Measurements from ENCODE around the gene AP5Z1. TPM values are rescaled to one million over a fixed set of nuclear protein-coding genes. Genes with fewer than 3 reads are reported as not detected.

AP5Z1 gene
- polyA plus RNA-seq, 1 donor: 20.0 TPM

DNA sequence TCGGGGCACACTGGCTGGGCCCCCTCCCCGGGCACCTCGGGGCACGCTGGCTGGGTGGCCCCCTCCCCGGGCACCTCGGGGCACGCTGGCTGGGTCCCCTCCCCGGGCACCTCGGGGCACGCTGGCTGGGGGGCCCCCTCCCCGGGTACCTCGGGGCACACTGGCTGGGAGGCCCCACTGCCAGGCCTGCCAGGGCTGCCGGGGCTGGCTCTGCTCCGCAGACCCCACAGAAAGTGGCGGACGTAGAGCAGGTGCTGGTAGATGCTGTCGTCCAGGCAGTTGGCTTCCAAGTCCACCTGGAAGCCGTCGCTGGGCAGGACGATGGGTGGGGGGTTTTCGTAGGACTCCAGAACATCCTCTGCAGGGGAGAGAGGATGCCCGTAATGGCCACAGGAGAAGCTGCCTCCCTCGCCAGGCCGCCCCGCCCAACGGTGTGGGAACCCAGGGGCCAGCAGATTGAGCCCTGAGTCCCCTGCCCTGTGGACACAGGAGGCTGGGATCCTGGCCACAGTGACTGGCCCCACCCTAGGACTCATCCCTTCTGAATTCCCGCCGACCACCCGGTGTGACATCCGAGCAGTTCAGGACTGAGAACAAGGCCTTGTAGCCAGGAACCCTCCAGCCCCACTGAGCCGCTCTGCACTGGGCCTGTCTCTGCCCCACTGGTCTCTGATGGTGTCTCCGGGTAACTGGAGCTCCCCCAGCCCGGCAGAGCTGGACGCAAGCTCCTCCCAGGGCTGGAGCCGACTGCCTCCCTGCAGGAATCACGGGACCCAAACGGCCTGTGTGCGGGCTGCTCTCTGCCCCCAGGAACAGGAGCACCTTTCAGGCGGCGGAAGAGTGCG, 28.2 kb downstream of the AP5Z1 start:
- no peak for DNase-seq

DNA sequence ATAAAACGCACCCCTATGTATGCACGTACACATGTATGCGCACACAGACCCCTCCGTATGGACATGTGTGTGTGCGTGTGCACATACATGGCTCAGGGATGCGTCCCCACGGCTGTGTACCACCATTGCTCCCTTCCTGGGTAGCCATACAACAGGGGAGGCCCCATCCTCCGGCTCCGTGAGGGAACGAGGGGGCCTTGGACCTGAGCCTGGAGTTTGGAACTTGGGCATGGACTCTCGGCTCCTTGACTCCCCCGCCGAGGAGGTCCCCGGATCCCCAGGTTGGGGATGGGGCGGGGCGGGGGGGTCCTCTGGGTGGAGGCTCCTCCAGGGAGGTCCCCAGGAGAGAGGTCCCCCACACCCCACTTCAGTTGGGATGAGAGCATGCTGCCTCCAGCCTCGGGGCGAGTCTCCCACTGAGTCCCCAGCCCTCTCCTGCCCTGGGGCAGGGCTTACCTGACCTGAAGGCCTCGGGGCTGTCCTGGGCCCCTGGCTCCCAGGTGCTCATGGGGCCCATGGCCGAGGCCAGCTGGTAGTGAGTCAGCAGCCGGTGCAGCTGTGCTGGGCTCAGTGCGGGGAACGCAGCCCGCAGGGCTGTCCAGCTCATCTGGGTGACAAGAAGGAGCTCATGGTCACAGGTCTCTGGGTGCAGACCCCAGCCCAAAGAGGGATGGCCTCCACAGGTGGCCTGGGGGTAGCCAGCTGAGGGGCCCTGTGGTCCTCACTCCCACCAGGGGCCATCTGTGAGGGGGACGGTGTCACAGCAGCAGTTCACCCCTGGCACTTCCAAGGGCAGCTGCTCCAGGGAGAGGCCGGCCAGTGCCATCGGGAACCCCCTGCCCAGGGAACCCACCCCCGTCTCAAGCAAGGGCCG, 29.9 kb downstream of the AP5Z1 start:
- no peak for DNase-seq

DNA sequence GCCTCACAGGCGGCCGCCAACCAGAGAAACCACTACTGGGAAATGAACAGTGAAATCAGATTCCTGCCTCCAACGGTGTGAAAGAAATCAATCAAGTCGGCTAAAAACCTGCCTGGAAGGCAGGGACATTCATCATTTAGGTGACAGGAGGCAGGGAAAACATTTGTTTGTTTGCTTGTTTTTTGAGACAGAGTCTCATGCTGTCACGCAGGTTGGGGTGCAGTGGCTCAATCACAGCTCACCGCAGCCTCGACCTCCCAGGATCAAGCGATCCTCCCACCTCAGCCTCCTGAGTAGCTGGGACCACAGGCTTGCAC, 30.5 kb downstream of the AP5Z1 start:
- DNase-seq: no peak

DNA sequence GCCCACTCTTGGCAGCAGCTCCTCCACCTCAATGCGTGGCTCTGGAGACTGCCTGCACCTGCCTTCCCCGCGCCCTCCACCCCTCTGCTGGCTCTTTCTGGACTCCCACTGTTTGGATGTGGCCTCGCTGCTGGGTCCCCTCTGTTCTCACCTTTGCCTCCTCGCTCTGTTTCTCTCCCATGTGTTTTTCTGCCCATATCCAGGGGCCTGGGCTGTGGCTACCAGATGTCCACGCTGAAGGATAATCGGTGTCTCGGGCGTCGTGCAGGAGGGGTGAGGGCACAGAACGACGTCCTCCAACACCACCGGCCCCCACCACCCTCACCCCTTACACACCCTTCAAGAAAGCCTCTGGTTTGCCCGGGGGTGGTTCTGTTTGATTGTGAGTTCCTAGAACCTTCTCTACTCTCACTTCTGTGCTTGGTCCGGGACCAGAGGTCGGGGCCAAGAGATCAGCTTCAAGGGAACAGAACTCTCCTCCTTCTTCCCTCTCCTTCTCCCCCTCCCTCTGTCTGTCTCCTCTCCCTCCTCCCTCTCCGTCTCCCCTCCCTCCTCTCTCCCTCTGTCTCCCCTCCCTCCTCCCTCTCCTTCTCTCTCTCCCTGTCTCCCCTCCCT, 31.7 kb downstream of the AP5Z1 start:
- no peak for DNase-seq

DNA sequence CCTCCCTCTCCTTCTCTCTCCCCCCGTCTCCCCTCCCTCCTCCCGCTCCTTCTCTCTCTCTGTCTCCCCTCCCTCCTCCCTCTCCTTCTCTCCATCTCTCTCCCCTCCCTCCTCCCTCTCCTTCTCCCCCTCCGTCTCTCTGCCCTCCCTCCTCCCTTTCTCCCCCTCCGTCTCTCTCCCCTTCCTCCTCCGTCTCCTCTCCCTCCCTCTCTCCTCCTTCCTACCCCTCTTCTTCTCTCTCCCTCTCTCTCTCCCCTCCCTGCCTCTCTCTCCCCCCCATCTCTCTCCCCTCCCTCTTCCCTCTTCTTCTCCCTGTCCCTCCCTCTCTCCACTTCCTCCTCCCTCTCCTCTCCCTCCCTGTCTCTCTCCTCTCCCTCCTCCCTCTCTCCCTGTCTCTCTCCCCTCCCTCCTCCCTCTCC, 32.2 kb downstream of the AP5Z1 start:
- no peak for DNase-seq

DNA sequence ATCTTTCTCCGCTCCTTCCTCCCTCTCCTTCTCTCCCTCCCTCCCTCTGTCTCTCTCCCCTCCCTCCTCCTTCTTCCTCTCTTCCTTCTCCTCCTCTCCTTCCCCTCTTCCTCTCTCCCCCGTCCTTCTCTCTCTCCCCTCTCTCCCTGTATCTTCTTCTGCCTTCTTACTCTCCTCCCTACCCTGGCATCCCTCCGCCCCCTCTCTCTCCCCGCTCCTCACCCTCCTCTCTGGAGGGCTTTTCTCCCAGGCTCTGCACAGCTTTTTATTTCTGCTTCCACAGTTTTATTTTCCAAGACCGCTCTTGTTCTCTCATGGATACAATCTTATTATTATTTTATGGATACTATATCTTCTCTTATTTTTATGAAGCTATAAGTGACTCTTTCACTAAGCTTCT, 32.6 kb downstream of the AP5Z1 start:
- DNase-seq: no peak

DNA sequence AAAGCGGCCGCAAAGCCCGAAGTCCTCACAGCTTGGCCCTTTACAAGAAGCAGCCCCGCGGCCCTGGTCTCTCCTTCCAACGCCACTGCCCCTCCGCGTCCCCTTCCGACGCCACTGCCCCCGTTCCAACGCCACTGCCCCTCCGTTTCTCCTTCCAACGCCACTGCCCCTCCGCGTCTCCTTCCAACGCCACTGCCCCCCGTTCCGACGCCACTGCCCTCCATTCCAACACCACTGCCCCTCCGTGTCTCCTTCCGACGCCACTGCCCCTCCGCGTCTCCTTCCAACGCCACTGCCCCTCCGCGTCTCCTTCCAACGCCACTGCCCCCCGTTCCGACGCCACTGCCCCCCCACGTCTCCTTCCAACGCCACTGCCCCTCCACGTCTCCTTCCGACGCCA, 33.1 kb downstream of the AP5Z1 start:
- no peak for DNase-seq

DNA sequence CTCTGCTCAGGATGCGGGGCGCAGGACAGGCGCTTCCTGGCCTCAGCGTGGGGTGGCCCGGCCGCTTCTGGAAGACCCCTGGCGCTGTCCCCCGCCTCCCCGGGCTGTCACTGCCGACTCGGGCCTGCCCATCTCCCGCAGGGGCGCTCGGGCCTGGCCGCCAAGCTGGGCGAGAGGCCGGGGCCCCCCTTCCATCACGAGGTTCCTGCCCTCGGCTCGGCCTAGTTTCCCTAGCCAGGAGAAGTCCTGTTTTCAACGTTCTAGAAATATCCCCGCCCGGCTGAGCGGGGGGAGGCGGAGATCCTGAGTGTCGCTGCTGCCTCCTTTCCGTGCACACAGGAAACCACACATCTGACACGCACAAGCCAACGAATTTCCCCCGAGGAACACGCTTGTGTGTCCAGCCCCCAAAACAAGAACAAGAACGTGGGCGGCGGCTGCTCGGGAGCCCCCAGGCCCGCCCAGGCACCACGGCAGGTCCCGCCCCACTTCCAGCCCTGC, 33.7 kb downstream of the AP5Z1 start:
- DNase-seq: no peak

DNA sequence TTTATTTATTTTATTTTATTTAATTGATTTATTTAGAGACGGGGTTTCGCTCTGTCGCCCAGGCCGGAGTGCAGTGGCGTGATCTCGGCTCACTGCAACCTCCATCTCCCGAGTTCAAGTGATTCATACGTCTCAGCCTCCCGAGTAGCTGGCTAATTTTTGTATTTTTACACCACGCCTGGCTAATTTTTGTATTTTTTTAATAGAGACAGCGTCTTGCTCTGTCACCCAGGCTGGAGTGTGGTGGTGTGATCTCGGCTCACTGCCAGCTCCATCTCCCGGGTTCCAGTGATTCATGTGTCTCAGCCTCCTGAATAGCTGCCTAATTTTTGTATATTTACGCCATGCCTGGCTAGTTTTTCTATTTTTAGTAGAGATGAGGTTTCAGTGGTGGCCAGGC, 34.2 kb downstream of the AP5Z1 start:
- no peak for DNase-seq

DNA sequence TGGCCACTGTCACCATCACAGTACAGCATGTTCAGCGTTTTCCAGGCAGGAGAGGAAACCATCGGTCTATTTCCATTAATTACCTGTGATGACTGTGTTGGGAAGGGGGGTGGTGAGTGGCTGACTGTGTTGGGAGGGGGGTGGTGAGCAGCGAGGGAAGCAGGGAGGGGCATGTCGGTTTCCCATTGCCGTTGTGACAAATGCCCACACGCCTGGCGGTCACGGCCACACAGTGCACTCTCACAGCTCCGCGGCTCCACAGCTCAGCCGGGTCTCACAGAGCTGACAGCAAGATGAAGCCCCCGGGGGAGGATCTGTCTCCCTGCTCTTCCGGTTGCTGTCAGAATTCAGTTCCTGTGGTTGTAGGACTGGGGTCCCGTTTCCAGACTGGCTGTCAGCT, 39.0 kb downstream of the AP5Z1 start:
- no peak for DNase-seq

DNA sequence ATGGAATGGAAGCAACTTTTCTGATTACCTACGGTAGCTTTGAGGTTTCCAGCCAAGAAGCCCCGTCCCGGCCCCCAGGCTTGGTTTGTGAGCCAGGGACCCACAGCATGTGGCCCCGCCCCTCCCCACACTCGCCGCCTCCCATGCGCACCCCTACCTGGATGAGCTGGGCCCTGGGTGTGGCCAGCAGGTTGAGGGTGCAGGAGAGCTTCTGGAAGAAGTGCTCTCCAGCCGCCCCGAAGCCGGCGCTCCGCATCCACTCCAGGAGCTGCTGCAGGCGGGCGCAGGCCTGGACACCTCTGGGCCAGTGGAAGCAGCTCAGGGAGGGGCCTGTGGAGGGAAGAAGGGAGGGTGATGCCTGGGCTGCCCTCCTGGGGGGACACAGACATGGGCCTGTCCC, 39.7 kb downstream of the AP5Z1 start:
- DNase-seq: no peak

DNA sequence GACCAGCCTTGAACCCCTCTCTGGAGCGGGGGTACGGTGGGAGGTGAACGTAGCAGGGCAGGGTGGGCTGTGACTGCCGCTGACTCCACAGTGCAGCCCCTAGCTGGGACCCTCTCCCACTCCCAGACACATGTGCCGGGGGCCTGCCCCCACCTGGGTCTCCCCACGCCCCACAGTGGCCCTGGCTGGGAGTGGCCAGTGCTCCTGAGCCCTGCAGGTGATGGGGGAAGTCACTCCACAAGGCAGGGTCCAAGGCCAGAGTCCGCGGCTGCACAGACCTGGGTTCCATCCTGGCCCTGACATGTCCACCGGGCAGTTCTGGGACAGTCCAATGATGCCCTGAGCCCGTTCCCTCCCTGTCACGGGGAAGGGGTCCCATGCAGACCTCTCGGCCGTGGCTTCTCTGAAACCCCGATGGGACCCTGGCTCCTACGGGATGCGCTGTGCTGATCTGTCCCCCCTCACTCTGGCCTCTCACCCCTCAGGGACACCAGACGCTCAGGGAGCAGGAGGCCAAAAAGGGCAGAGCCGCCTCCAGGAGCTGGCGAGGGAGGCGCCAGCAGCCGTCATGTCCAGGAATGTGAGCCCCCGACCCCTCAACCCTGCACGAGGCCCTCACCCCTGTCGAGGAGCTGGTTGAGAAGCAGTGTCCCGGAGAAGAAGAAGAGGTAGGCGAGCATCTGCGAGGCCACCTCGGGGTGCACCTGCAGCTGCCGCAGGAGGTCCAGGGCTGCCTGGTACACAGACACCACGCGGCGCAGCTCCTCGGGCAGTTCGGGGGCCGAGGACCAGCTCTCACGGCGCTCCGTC, 40.4 kb downstream of the AP5Z1 start:
- no peak for DNase-seq

DNA sequence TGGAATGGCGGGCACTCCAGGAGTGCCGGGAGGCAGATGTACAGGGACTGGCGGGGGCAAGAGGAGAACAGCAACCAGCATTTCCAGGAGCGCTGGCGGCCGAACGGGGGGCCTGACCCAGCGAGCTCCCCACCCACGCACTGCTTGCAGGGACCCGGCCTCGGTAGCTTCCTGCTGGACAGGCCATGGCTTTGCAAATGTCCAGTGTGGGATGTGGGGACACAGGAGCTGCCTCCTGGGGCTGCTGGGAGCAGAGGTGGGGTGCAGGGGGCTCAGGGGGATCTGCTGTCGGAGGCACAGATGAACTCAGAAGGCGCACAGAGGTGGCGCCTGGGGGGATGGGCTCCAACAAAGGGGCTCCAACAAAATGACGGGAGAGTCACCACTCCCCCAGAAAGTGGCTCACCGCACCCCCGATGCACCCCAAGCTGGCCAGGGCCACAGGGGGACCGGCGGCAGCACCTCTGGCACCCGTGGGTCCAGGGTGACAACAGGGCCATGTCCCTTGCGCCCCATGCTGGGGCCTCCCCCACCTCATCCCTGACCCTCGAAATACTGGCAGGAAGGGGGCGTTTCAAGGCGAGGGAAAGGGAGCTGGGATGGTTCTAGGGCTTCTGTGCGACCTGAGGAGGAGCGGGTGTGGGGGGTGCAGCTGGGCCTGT, 41.1 kb downstream of the AP5Z1 start:
- DNase-seq: no peak

DNA sequence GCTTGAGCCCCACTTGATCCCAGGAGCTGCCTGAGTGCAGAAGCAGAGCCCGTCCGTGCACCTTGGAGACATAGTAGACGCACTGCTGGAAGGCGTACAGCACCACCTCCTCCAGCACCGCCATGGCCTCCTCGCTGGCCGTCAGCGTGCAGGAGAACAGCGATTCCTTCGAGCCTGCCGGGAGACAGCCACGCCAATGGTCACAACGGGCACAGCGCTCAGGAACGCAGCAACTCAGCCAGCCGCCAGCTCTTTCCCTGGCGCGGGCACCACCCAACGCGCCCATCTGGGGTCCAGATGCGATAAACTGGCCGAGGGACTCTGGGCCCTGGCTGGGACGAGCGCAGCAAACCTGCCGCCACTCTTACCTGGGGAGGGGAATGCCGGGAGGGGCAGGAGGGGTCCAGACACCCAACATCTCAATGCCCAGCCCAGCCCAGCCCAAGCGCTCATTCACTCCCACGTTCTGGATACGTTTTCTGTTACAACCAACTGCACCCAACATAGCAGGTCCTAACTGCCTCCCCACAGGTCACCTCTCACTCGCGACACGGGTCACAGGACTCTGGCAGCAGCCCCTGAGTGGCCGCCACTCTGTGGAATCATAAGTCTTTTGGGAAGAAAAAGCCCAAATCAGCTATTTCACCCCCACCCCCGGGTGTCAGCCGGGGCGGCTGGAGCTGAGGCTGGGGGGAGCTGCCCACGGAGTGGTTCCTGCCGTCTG, 41.9 kb downstream of the AP5Z1 start:
- DNase-seq: no peak

DNA sequence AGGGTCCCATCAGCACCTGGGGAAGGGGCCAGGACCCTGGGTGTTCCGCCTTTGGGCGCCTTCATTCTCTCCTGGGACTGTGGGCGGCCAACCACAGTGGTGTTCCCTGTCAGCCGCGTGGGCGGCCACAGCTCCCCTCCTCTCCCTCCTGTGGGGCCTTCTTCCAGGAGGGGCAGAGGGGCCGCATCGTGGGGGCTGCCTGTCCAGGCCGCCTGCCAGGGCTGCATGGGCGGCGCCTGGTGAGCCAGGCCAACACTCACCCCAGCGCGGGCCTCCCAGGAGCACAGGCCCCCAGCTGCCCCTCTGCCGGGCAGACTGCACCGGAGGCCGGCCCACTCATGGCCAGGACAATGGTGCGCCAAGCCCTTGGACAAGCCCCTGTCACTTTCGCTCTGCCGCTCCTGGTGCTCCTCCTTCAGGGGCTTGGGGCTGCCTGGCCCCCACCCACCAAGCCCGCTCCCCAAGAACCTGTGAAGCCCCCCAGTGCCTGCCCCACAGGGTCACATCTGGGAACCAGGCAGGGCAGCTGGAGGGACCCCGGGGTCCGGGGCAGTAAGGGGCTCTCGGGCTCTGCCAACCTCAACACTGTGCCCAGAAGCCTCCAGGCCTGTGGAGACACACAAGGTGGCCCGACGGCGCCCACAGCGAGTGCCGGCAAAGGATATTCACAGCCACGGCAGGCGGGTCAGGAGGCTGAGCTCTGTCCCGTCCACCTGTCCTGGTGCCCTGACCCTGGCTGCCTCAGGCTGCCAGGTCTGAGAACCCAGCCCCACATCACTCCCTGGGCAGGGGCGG, 42.8 kb downstream of the AP5Z1 start:
- DNase-seq: no peak

DNA sequence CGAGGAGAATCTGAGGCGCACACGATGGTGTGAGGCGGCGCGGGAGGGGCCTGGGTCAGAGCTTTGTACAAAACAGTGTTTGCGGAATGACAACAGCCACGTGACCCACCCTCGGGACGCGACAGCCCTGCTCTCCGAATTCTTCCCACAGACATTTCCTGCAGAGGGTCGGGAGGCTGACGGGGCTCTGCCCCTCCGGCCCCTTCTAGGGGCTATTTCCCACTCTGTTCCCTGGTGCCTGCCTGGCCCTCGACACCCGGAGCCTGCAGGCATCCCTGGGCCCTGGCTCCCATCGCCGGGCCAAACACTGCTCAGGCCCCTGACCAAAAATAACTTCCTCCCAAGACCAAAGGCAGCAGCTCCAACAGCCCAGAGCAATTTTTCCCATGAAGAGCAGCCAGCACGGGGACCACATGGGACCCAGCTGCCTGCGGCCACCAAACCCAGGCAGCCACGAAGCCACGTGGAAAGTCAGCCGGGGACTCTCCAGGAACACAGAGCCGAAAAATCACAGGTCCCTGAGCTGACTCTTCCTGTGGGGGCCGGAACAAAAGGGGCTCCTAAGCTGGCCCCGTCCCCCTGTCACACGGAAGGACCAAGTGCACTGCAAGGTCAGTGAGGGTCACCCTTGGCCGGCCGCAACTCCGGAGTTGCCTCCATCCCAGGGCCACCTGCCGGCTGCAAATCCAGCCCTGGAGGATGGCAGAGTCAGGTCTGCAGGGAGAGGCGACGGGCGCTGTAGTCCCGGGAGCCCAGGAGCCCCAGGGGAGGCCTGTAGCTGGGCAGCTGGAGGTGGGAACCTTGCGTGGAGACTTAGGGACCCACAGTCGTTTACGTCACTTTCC, 44.4 kb downstream of the AP5Z1 start:
- peak; percentile 53 for DNase-seq

DNA sequence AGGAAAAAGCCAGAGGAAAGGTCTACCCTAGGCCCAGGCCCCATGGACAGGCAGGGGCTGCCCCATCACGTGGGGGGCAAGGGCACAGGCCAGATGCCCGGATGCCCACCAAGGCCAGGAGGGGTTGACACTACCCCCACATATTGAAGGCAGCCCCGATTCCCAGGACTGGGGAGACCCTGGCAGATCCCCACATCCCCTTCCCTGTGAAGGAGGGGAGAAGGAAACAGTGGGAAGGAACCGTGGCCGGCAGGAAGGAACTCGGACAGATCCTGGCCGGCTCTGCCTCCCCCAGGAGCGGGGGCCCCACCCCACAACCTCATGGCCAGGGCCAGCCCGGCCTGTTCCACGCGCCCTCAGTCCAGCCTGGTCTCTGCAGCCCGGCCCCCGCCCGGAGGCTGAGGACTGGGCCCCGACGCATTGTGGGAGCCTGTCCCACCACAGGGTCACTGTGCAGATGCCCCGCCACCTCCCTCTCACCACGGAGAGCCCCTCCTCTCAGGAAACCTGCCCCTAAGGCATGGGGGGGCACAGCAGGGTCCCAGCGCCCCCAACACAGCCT, 45.1 kb downstream of the AP5Z1 start:
- DNase-seq: no peak

DNA sequence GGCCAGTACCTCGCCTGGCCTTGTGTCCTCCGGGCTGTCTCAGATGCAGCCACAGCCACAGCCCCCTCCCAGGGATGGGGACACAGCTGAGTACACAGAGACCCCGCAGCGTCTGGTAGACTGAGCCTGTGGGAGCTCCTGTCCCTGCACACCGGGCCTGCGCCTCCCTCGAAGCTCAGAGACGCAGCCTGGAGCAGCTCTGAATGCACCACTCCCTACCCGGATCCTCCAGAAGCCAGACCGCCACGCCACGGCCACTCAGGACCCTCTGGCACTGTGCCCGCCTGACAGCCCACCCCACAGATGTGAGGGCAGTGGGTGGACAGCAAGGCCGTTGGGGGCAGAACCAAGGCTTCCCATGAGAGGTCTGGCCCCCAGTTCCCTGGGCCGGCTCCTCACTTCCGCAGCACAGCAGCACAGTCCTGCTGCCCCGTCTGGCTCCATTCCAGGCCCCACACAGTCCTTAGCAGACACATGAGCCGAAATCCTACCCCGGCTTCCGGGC, 45.6 kb downstream of the AP5Z1 start:
- DNase-seq: no peak

DNA sequence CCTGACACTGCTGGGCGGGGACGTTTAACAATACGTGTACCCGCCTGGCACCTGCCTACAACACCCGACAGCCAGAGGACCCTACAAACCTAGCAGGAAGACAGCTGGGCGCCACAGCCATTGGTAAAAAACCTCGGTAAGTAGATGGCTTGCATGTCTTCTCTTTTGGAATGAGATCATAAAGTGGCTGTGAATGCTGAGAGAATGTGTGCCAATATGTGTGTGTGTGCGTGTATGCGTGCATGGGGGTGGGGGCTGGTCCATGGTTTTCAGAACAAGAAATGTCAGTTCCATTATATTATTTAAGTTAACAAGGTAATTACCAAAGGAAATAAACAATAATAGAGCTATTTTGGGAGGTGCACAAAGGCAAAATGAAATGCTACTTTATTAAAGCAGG, 47.3 kb downstream of the AP5Z1 start:
- DNase-seq: no peak
